PC-3 (cell line): ENCODE data around the gene RNF130. TPM values are rescaled to one million over a fixed set of nuclear protein-coding genes. Genes with fewer than 3 reads are reported as not detected.

Experiments
- ATAC-seq: fragments of 200-7000 bp; cut with Tn5 transposase; 2 replicates; pipeline ENCODE4 v1.9.1; 2020; ENCODE audit warnings: mild to moderate bottlenecking, moderate library complexity
- BruUV-seq: library from RNA; stranded (reverse); fragments of 400-500 nt; replicated peaks from 2 replicates; lab custom pipeline; 2021; lab: Mats Ljungman, UMichigan
- CTCF ChIA-PET: fragments of 300-600 bp; sonication (Branson Sonifier 250); formaldehyde crosslinking; loops from one replicate; lab custom pipeline; 2022; ENCODE audit warnings: antibody characterized with exemption; lab: Charles Lee
- POLR2A ChIA-PET: fragments of 300-600 bp; sonication (Branson Sonifier 250); formaldehyde crosslinking; loops from one replicate; lab custom pipeline; 2022; ENCODE audit warnings: antibody characterized with exemption; ENCODE audit not compliant: unreplicated experiment; lab: Charles Lee
- DNase-seq: peaks from one replicate; pipeline ENCODE4 v3.0.0-alpha.2; 2015
- H2AFZ ChIP-seq: fragments of 300-600 bp; sonication (generic); 2 replicates; pipeline ENCODE4 v1.6.0; 2016; ENCODE audit warnings: antibody characterized with exemption, low read length
- H3F3A ChIP-seq: fragments of 300-600 bp; sonication (generic); one replicate; pipeline ENCODE4 v1.6.0; 2017; ENCODE audit warnings: antibody characterized with exemption, low read length, control low read depth, mild to moderate bottlenecking; ENCODE audit not compliant: unreplicated experiment
- H3K27ac ChIP-seq: fragments of 300-600 bp; sonication (generic); 2 replicates; pipeline ENCODE4 v1.5.1; 2016; ENCODE audit warnings: mild to moderate bottlenecking, low read length
- H3K27me3 ChIP-seq: fragments of 300-600 bp; sonication (generic); 2 replicates; pipeline ENCODE4 v1.6.1; 2016; ENCODE audit warnings: low read length, mixed read lengths
- H3K36me3 ChIP-seq: fragments of 300-600 bp; sonication (generic); 2 replicates; pipeline ENCODE4 v1.6.1; 2016; ENCODE audit warnings: low read depth, mixed run types, low read length, mixed read lengths
- H3K4me1 ChIP-seq: fragments of 300-600 bp; sonication (generic); 2 replicates; pipeline ENCODE4 v1.5.1; 2016; ENCODE audit warnings: low read length; ENCODE audit not compliant: insufficient read depth
- H3K4me2 ChIP-seq: fragments of 300-600 bp; sonication (generic); 2 replicates; pipeline ENCODE4 v1.6.0; 2016; ENCODE audit warnings: low read length
- H3K4me3 ChIP-seq: fragments of 300-600 bp; sonication (generic); 2 replicates; pipeline ENCODE4 v1.5.1; 2016; ENCODE audit warnings: mild to moderate bottlenecking, low read length, mixed read lengths
- H3K79me2 ChIP-seq: fragments of 300-600 bp; sonication (generic); 2 replicates; pipeline ENCODE4 v1.6.1; 2017; ENCODE audit warnings: low read length, mixed read lengths
- H3K9ac ChIP-seq: fragments of 300-600 bp; sonication (generic); 2 replicates; pipeline ENCODE4 v1.6.0; 2016; ENCODE audit warnings: mild to moderate bottlenecking, low read length
- H3K9me2 ChIP-seq: fragments of 300-600 bp; sonication (generic); replicated peaks from 2 replicates; pipeline ENCODE4 v1.6.1; 2016; ENCODE audit warnings: mixed run types, low read length, mixed read lengths
- H3K9me3 ChIP-seq: fragments of 300-600 bp; sonication (generic); 2 replicates; pipeline ENCODE4 v1.6.1; 2016; ENCODE audit warnings: low read length, mixed read lengths
- H4K20me1 ChIP-seq: fragments of 300-600 bp; sonication (generic); 2 replicates; pipeline ENCODE4 v1.6.1; 2016; ENCODE audit warnings: low read length, mixed read lengths
- EZH2 ChIP-seq: fragments of 300-600 bp; sonication (generic); IDR thresholded peaks from one replicate; pipeline ENCODE4 v1.6.1; 2017; ENCODE audit warnings: antibody characterized with exemption, mild to moderate bottlenecking, low read length; ENCODE audit not compliant: unreplicated experiment
- EZH2phosphoT487 ChIP-seq: fragments of 300-600 bp; sonication (generic); IDR thresholded peaks from 2 replicates; pipeline ENCODE4 v1.6.1; 2018; ENCODE audit warnings: mild to moderate bottlenecking, antibody characterized with exemption, low read length, borderline replicate concordance
- intact Hi-C: fragments of 100-400 bp; cut with micrococcal nuclease; formaldehyde crosslinking; loops from 2 replicates; pipeline ENCODE4 v1.9.0; 2023
- total RNA-seq: library from RNA; depleted of rRNA; stranded (reverse); fragments of >200 nt; gene quantifications from 2 replicates; pipeline ENCODE4 v1.2.3, GENCODE V29; 2014
- TF ChIP-seq, protein P1 (sequence below): fragments of 300-600 bp; sonication (generic); conservative IDR thresholded peaks from 2 replicates; pipeline ENCODE4 v1.5.1; 2017; ENCODE audit warnings: antibody characterized with exemption, low read depth, mild to moderate bottlenecking, low read length

The RNF130 gene
- total RNA-seq, 1 experiment from 2014 or later, result 31.2 TPM

DNA sequence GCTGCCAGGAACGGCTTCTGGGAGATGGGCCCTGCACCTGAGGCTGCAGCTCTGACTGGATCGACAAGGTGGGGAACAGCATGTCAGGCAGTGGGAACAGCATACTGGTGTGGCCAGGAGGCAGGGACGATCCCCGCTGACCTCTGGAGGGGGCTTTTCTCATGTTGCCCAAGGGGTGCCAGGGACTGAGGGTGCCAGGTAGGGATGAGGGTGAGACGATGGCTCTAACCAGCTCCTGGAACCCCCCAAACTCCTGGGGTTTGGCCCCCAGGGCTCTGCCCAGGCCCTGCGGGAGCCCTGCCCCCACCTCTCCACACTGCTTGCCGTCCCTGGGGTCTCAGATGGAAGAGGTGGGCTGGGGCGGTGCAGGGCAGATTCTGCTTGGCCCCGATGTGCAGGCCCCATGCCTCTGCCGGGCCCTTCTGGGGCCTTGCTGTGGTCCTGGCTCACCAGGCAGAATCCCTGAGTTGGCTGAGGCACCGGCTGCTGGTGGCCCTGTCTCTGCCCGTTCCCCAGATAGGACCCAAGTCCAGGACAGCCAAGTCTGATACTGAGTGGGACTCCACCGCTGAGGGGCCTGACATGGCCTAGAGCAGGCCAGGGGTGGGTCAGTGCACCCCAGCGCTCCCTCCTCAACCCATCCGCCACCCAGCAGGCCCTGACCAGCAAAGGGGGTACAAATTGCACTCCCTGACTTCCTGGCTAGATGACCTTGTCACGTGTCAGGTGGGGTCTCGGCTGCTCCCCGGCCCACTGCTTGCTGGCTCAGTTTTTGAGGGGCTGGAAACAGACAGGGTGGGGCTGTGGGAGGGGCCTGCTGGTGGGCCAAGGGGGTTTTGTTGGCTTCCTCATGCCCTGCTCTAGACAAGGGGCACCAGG, 28.4 kb upstream of the RNF130 start:
- ChIA-PET CTCF (no interaction called here), POLR2A (no interaction called here)
- Histone ChIP-seq H3K9ac (no peak overlapping the region), H3K79me2 (no peaks in the 10 kb centered on the region), H3K36me3 (no peaks in the 10 kb centered on the region), H3K4me1 (no peaks in the 10 kb centered on the region), H2AFZ (no peak overlapping the region), H4K20me1 (no peaks in the 10 kb centered on the region), H3K9me2 (no peaks in the 10 kb centered on the region), H3K4me2 (no peak overlapping the region), H3F3A (no peaks in the 10 kb centered on the region), H3K27me3 (no peaks in the 10 kb centered on the region), H3K9me3 (no peaks in the 10 kb centered on the region), H3K27ac (no peak overlapping the region), H3K4me3 (no peak overlapping the region)
- no TSS peak for BruUV-seq
- DNase-seq (no peak), ATAC-seq (no peak)
- TF ChIP-seq, protein P1, sequence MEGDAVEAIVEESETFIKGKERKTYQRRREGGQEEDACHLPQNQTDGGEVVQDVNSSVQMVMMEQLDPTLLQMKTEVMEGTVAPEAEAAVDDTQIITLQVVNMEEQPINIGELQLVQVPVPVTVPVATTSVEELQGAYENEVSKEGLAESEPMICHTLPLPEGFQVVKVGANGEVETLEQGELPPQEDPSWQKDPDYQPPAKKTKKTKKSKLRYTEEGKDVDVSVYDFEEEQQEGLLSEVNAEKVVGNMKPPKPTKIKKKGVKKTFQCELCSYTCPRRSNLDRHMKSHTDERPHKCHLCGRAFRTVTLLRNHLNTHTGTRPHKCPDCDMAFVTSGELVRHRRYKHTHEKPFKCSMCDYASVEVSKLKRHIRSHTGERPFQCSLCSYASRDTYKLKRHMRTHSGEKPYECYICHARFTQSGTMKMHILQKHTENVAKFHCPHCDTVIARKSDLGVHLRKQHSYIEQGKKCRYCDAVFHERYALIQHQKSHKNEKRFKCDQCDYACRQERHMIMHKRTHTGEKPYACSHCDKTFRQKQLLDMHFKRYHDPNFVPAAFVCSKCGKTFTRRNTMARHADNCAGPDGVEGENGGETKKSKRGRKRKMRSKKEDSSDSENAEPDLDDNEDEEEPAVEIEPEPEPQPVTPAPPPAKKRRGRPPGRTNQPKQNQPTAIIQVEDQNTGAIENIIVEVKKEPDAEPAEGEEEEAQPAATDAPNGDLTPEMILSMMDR, result no peak
- TF ChIP-seq EZH2 (no peak), EZH2phosphoT487 (no peak)
- intact Hi-C loops, result no loop called here

DNA sequence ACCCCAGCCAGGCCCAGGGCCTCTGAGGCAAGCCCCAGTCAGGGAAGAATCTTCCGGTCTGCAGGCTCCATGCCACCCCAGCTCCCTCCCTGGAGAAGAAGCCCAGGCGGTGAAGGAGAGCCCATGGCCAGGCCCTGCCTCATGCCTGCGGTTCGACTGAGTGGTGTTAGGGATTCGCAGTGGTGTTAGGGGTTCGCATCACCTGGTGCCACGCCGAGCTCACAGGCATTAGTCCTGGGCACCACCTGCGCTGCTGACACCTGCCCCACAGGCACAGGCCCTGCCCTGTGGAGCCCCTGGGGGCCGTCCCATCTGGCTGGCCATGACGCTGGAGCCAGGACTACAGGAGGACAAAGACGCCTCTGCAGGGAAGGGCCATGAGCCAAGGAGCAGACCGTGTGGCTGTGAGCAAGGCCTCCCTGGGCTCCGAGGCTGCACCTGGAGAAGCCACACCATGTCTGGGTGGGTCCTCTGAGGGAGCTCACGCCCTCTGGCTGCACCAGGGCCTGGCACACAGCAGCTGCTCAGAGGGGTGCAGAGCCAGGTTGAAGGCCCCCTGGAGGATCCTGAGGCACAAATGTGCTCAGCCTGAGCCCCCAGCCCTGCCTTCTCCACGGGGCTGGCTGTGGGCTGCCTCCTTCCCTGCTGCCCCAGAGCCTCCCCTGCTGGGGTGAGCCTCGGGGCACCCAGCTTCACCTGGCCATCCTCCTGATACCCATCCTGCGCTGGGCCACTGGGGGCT, 27.6 kb upstream of the RNF130 start:
- TF ChIP-seq EZH2, result no peak
- TF ChIP-seq, protein P1, result no peak
- no peak for TF ChIP-seq EZH2phosphoT487
- Histone ChIP-seq H3K27ac (no peak overlapping the region), H3K4me1 (no peaks in the 10 kb centered on the region), H3K9me3 (no peaks in the 10 kb centered on the region), H3K9me2 (no peaks in the 10 kb centered on the region), H3K27me3 (no peaks in the 10 kb centered on the region), H3K36me3 (no peaks in the 10 kb centered on the region), H2AFZ (no peak overlapping the region), H3K4me2 (no peak overlapping the region), H3F3A (no peaks in the 10 kb centered on the region), H3K9ac (no peak overlapping the region), H3K79me2 (no peaks in the 10 kb centered on the region), H4K20me1 (no peaks in the 10 kb centered on the region), H3K4me3 (no peak overlapping the region)
- no TSS peak for BruUV-seq
- intact Hi-C loops, result no loop called here
- POLR2A ChIA-PET, result no interaction called here
- ATAC-seq (no peak), DNase-seq (no peak)
- CTCF ChIA-PET, result no interaction called here
